Measurements from ENCODE around the gene PLIN3. TPM values are rescaled to one million over a fixed set of nuclear protein-coding genes. Genes with fewer than 3 reads are reported as not detected.

Gene PLIN3
- total and polyA plus RNA-seq, 2 of the 8 experiments (the other 6 are each of a cell fraction or from before 2014, with no cell fraction given), result 60.7 to 61.5 TPM

DNA sequence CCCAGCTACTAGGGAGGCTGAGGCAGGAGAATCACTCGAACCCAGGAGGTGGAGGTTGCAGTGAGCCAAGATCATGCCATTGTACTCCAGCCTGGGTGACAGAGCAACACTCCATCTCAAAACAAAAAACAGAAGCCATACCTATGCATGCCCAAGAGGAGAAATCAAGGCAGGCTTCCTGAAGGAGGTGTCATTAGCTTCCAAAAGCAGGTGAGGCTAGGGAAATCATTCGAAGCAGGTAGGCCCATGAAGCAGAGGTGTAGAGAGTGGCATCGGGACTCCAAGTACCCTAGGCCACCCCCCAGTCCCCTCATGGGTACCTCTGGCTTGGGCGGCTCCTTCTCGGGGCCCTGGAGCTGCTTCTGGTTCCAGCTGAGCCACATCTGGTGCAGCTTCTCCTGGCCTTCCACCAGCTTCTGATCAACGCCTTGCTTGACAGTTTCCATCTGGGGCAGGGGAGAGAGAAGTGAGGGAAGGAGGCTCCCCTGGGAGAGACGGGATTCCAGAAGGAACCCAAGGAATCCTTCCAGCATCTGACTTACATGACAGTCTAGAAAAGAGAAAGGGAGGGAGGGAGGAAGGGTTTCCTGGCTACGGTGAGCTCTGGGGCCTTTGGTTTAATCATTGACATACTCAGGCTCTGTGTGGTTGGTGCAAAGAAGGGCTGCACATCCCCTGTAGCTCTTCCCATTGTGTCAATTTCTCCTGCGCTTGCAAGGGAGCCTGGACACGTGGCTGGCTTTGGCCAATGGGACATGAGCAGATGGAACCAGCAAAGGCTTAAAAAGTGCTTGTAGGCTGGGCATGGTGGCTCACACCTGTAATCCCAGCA, 22.9 kb downstream of the PLIN3 start:
- CTCF ChIA-PET (ENCODE audit: partially characterized antibody), result interaction anchor here (0.6 to 5.2 kb wide), 8 partner anchors 9 to 210 kb away, joined by 3 to 32 read pairs (median 3); no protein-coding TSS in a partner anchor
- H3K4me2 ChIP-seq (ENCODE audit: insufficient read depth in 1 of 2, low read depth in 2 of 2, low read length in 2 of 2), result no peak overlapping the region
- no peaks in the 10 kb centered on the region; a peak in 1 of 4 replicates for H3K9me3 ChIP-seq (ENCODE audit: insufficient read depth in 2 of 2, low read depth in 1 of 2, low read length in 1 of 2)
- H3K27ac ChIP-seq (ENCODE audit: low read depth, low read length), result no peak overlapping the region
- FAIRE-seq (no peak), DNase-seq (ENCODE audit: low read depth in 1 of 2, low spot score in 2 of 2) (no peak)
- peaks cover 9 to 30% (median 22%) of the 10 kb centered on the region in 4 experiments for H3K36me3 ChIP-seq (ENCODE audit: control insufficient read depth in 2 of 4, insufficient read depth in 4 of 4, low read length in 3 of 4)
- H3K4ac ChIP-seq (replicated peaks; ENCODE audit: insufficient read length, low read depth, low read length), result no peak overlapping the region
- peaks cover 0 to 2% of the 10 kb centered on the region in 2 experiments for H4K20me1 ChIP-seq (replicated peaks in 1 of 2; ENCODE audit: control insufficient read depth in 1 of 2, insufficient read depth in 2 of 2, low read length in 2 of 2)
- no peaks in the 10 kb centered on the region for H3K27me3 ChIP-seq (replicated peaks in 1 of 4; ENCODE audit: control insufficient read depth in 3 of 4, extremely low read depth in 1 of 4, insufficient read depth in 3 of 4, low read length in 3 of 4)
- H4K8ac ChIP-seq (ENCODE audit: extremely low read depth, insufficient read depth, low read length), result no peak overlapping the region
- no peak overlapping the region for H2BK12ac ChIP-seq (ENCODE audit: low read depth, low read length)
- no peak overlapping the region for H2AFZ ChIP-seq (ENCODE audit: low read length)
- no peaks in the 10 kb centered on the region for H3K4me1 ChIP-seq (replicated peaks in 1 of 4; ENCODE audit: control insufficient read depth in 3 of 4, insufficient read depth in 4 of 4, low read length in 3 of 4)
- H2AK5ac ChIP-seq (ENCODE audit: low read depth, low read length), result no peak overlapping the region
- H3K18ac ChIP-seq (ENCODE audit: extremely low read depth, low read length), result no peak overlapping the region
- H3K79me2 ChIP-seq (ENCODE audit: control insufficient read depth in 1 of 2, insufficient read depth in 2 of 2, low read length in 2 of 2), result no peaks in the 10 kb centered on the region
- POLR2A ChIA-PET (ENCODE audit: partially characterized antibody), result interaction anchor here (0.8 kb wide), 1 partner anchor 25 kb away, joined by 3 read pairs; no protein-coding TSS in a partner anchor
- H3K9ac ChIP-seq (replicated peaks in 1 of 4; ENCODE audit: extremely low read depth in 1 of 4, low read depth in 3 of 4, low read length in 3 of 4), result no peak overlapping the region
- WGBS, 2 experiments (ENCODE audit: extremely low coverage in 1 of 2, insufficient coverage in 1 of 2, insufficient read length in 1 of 2, insufficient replicate concordance in 2 of 2, low coverage in 1 of 2, low lambda C conversion rate in 2 of 2, missing lambda C conversion rate in 1 of 2), result 83% methylated on average over 10 of the region's 10 CpGs; no CpG with 5 or more reads in 1 of the 2 experiments
- H2BK20ac ChIP-seq (ENCODE audit: low read length), result no peak overlapping the region
- H2BK15ac ChIP-seq (ENCODE audit: low read length), result no peak overlapping the region
- no peak overlapping the region for H4K5ac ChIP-seq (ENCODE audit: insufficient read length, low read depth, low read length)
- H2BK5ac ChIP-seq (ENCODE audit: low read depth, low read length), result no peak overlapping the region
- H3K4me3 ChIP-seq (ENCODE audit: extremely low read depth in 1 of 4, insufficient read depth in 2 of 4, low read depth in 3 of 4, low read length in 4 of 4), result no peak overlapping the region
- H4K91ac ChIP-seq (replicated peaks; ENCODE audit: insufficient read length, low read length), result no peak overlapping the region
- no peaks in the 10 kb centered on the region for H3K23me2 ChIP-seq (ENCODE audit: low read depth, low read length)
- no peaks in the 10 kb centered on the region for H3K79me1 ChIP-seq (ENCODE audit: low read depth, low read length)
- no peak overlapping the region for H3K23ac ChIP-seq (ENCODE audit: insufficient read length)
- no peak overlapping the region for H2BK120ac ChIP-seq (replicated peaks; ENCODE audit: low read depth, low read length)
- no peak overlapping the region for H3K56ac ChIP-seq (replicated peaks; ENCODE audit: insufficient read length, low read depth, low read length)
- no peak overlapping the region for H3K14ac ChIP-seq (ENCODE audit: insufficient read length)
- no peak for TF ChIP-seq NANOG (IDR thresholded peaks at IDR 0.05; ENCODE audit: insufficient read depth, low read depth, low read length, poor library complexity, severe bottlenecking)
- TF ChIP-seq SP4 (IDR thresholded peaks at IDR 0.05; ENCODE audit: low read length), result no peak
- TF ChIP-seq RFX5 (IDR thresholded peaks at IDR 0.05; ENCODE audit: borderline replicate concordance, low read depth, low read length), result no peak
- TF ChIP-seq RXRA (IDR thresholded peaks at IDR 0.05; ENCODE audit: insufficient read depth, low read depth, low read length), result no peak
- TF ChIP-seq POLR2AphosphoS5 (IDR thresholded peaks at IDR 0.05; ENCODE audit: low read depth, low read length), result no peak
- no peak for TF ChIP-seq JUN (IDR thresholded peaks at IDR 0.05; ENCODE audit: low read depth, low read length)
- no peak for TF ChIP-seq CBX5 (IDR thresholded peaks at IDR 0.05; ENCODE audit: low read depth, low read length)
- no peak for TF ChIP-seq CTBP2 (IDR thresholded peaks at IDR 0.05; ENCODE audit: borderline replicate concordance, insufficient read depth, insufficient read length, low read length)
- TF ChIP-seq SAP30 (IDR thresholded peaks at IDR 0.05; ENCODE audit: insufficient read depth, insufficient replicate concordance, low read length), result no peak
- TF ChIP-seq, protein P1, sequence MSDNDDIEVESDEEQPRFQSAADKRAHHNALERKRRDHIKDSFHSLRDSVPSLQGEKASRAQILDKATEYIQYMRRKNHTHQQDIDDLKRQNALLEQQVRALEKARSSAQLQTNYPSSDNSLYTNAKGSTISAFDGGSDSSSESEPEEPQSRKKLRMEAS (IDR thresholded peaks at IDR 0.05), result no peak
